ENCODE results near the gene SH3RF3. TPM values are rescaled to one million over a fixed set of nuclear protein-coding genes. Genes with fewer than 3 reads are reported as not detected.
A peak's percentile ranks its signal among the peaks of the same experiment; 100 is the strongest.

Gene SH3RF3
- total and polyA plus RNA-seq, 2 of the 13 experiments (the other 11 are each of a cell fraction or from before 2014, with no cell fraction given) = 0.04 TPM; not detected in 1

DNA sequence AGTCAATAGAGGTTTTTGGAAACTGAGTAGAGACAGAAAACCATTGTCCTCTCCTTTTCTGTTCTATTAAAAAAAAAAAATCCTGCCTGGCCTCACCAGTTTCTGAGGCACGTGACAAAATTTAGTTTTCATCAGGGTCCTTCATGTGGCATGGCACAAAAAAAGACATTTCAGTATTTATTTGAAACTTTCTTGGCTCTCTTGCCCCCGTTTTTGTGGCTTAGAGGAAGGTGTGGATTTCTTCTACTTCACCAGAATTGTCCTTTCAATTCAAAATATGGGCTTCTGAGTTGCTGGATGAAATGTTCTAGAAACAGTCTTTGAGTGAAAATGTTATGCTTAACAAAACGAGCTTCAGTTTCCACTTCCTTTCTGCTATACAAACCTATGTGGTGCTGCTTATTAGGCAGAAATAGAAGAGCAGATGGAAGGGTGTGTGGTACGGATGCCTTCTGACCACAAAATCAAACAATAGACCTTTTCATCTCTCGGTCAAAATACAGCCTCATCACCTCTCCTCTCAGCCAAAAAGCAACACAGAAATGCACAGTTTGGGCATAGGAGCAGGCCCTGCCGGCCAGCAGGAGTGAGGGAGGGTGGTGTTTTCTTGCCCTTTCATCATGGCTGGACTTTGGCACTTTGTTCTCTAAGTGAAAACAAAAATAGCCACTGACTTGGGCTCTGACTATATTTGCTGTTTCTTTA is 89.2 kb downstream of the SH3RF3 start (continued):
- peak; percentile 92 for TF ChIP-seq MEF2D (CRISPR knock-in tag; IDR thresholded peaks at IDR 0.05)
- TF ChIP-seq ZNF451 (CRISPR knock-in tag; IDR thresholded peaks at IDR 0.05) = no peak
- 0 out of 2 replicates have a peak, but pooled peaks have one; percentile 39 for TF ChIP-seq MXD4 (CRISPR knock-in tag; IDR thresholded peaks at IDR 0.05)
- TF ChIP-seq ARHGAP35 (CRISPR knock-in tag; IDR thresholded peaks at IDR 0.05; ENCODE audit: borderline replicate concordance) = no peak
- peak; percentile 80; the same call in 1 of the 2 replicates for TF ChIP-seq ZSCAN25 (CRISPR knock-in tag; IDR thresholded peaks at IDR 0.05)
- no peak for TF ChIP-seq NR2F6 (IDR thresholded peaks at IDR 0.05)
- TF ChIP-seq NR2F6 (CRISPR knock-in tag; IDR thresholded peaks at IDR 0.05) = 0 out of 2 replicates have a peak, but pooled peaks have one; percentile 15
- peak; percentile 60; the same call in 1 of the 2 replicates for TF ChIP-seq NCOR1 (IDR thresholded peaks at IDR 0.05; ENCODE audit: borderline replicate concordance, low read length)
- TF ChIP-seq MAFK (conservative IDR thresholded peaks at IDR 0.05 in 1 of 2, IDR thresholded peaks at IDR 0.05 in 1 of 2; ENCODE audit: low read length in 2 of 2) = 0 out of 4 replicates have a peak, but pooled peaks of 1 of the 2 experiments have one; percentile 16
- no peak for TF ChIP-seq ZSCAN12 (CRISPR knock-in tag; IDR thresholded peaks at IDR 0.05)
- no peak for TF ChIP-seq ADNP (CRISPR knock-in tag; IDR thresholded peaks at IDR 0.05)
- peak; percentile 68 for TF ChIP-seq ZNF746 (CRISPR knock-in tag; IDR thresholded peaks at IDR 0.05)
- peak; percentile 64; the same call in 1 of the 2 replicates for TF ChIP-seq DPF2 (CRISPR knock-in tag; IDR thresholded peaks at IDR 0.05; ENCODE audit: borderline replicate concordance, low read depth)
- TF ChIP-seq DNMT3B (CRISPR knock-in tag; conservative IDR thresholded peaks at IDR 0.05) = peak; percentile 68; the same call in 1 of the 2 replicates
- peak; percentile 21; the same call in 1 of the 2 replicates for TF ChIP-seq FOXA3 (CRISPR knock-in tag; IDR thresholded peaks at IDR 0.05)
- TF ChIP-seq, protein P1, sequence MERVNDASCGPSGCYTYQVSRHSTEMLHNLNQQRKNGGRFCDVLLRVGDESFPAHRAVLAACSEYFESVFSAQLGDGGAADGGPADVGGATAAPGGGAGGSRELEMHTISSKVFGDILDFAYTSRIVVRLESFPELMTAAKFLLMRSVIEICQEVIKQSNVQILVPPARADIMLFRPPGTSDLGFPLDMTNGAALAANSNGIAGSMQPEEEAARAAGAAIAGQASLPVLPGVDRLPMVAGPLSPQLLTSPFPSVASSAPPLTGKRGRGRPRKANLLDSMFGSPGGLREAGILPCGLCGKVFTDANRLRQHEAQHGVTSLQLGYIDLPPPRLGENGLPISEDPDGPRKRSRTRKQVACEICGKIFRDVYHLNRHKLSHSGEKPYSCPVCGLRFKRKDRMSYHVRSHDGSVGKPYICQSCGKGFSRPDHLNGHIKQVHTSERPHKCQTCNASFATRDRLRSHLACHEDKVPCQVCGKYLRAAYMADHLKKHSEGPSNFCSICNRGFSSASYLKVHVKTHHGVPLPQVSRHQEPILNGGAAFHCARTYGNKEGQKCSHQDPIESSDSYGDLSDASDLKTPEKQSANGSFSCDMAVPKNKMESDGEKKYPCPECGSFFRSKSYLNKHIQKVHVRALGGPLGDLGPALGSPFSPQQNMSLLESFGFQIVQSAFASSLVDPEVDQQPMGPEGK (CRISPR knock-in tag; IDR thresholded peaks at IDR 0.05) = peak; percentile 39; the same call in 1 of the 2 replicates
- peak; percentile 47; the same call in 1 of the 2 replicates for TF ChIP-seq HDAC2 (CRISPR knock-in tag; IDR thresholded peaks at IDR 0.05)
- TF ChIP-seq, protein P2, sequence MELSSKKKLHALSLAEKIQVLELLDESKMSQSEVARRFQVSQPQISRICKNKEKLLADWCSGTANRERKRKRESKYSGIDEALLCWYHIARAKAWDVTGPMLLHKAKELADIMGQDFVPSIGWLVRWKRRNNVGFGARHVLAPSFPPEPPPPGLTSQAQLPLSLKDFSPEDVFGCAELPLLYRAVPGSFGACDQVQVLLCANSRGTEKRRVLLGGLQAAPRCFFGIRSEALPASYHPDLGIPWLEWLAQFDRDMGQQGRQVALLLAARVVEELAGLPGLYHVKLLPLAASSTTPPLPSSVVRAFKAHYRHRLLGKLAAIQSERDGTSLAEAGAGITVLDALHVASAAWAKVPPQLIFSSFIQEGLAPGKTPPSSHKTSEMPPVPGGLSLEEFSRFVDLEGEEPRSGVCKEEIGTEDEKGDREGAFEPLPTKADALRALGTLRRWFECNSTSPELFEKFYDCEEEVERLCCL (CRISPR knock-in tag; IDR thresholded peaks at IDR 0.05; ENCODE audit: borderline replicate concordance) = no peak
- peak; percentile 71; the same call in 1 of the 2 replicates for TF ChIP-seq KAT8 (CRISPR knock-in tag; IDR thresholded peaks at IDR 0.05)
- TF ChIP-seq POGZ (CRISPR knock-in tag; IDR thresholded peaks at IDR 0.05) = 0 out of 2 replicates have a peak, but pooled peaks have one; percentile 6
- TF ChIP-seq, protein P3, sequence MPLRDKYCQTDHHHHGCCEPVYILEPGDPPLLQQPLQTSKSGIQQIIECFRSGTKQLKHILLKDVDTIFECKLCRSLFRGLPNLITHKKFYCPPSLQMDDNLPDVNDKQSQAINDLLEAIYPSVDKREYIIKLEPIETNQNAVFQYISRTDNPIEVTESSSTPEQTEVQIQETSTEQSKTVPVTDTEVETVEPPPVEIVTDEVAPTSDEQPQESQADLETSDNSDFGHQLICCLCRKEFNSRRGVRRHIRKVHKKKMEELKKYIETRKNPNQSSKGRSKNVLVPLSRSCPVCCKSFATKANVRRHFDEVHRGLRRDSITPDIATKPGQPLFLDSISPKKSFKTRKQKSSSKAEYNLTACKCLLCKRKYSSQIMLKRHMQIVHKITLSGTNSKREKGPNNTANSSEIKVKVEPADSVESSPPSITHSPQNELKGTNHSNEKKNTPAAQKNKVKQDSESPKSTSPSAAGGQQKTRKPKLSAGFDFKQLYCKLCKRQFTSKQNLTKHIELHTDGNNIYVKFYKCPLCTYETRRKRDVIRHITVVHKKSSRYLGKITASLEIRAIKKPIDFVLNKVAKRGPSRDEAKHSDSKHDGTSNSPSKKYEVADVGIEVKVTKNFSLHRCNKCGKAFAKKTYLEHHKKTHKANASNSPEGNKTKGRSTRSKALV (CRISPR knock-in tag; IDR thresholded peaks at IDR 0.05) = 0 out of 2 replicates have a peak, but pooled peaks have one; percentile 42
- peak; percentile 58; the same call in 1 of the 2 replicates for TF ChIP-seq LCORL (IDR thresholded peaks at IDR 0.05)
- TF ChIP-seq LCORL (CRISPR knock-in tag; IDR thresholded peaks at IDR 0.05) = peak; percentile 95
- no peak for TF ChIP-seq GABPA (IDR thresholded peaks at IDR 0.05; ENCODE audit: low read depth, low read length)
- TF ChIP-seq GABPA (CRISPR knock-in tag; IDR thresholded peaks at IDR 0.05; ENCODE audit: low read depth) = 0 out of 2 replicates have a peak, but pooled peaks have one; percentile 22
- peak; percentile 65; the same call in 1 of the 2 replicates for TF ChIP-seq SALL1 (CRISPR knock-in tag; IDR thresholded peaks at IDR 0.05)
